T-helper 2 cell (primary cell): ENCODE data around the gene PDE6A.
"Not testable (repeated sequence)": the region's sequence is repeated elsewhere in the genome, so short reads cannot be mapped to it uniquely, and the experiment has no call there.

Experiments
- DNase-seq, 5 experiments: peaks; one replicate each; pipeline versions ENCODE4 v3.0.0 to v3.0.0-alpha.2; 2012 to 2022

The PDE6A gene

GRCh38 chr5:149951138-149951749 lies 6.7 kb upstream of the PDE6A start:
- DNase-seq = no peak

DNA sequence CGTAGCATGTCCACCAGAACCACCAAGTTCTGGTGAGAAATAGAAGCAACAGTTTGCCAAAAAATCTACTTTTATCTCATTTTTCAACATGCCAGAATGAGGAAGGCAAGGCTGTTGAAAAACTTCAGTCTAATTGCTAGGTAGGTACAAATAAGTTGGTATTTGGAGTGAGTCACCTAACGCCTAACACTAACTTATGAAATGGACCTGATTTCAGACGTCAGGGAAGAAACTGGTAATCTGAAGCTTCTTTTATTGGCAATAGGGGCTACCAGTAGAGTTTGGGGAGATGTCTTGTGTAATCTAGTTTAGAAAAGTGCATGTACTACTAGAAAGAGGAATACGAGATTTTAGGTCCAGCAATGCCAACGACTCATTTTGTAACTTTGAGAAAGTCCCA lies 4.4 kb upstream of the PDE6A start:
- DNase-seq = no peak

GRCh38 chr5:149946118-149946517 lies 1.5 kb upstream of the PDE6A start:
- DNase-seq = no peak

DNA sequence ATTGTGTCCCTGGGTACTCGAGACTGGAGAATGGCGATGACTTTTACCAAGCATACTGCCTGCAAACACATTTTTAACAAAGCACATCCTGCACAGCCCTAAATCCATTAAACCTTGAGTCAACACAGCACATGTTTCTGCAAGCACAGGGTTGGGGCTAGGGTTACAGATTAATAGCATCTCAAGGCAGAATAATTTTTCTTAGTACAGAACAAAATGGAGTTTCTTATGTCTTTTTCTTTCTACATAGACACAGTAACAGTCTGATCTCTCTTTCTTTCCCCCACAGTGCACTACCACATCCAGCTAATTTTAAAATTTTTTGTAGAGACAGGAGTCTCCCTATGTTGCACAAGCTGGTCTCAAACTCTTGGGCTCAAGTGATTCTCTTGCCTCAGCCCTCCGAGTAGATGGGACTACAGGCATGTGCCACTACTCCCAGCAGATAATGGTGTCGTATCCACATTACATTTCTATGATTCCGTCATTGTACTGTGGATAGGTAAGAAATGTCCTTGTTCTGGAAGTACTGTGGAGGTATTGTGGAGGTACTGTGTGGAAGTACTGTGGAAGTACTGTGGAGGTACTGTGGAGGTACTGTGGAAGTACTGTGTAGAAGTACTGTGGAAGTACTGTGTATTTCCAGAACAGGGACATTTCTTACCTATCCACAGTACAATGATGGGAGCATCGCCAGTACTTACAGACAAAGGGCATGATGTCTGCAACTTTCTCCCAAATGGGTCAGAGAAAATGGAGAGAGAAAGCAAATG lies 1.2 kb downstream of the PDE6A start:
- DNase-seq = not testable (repeated sequence)

DNA sequence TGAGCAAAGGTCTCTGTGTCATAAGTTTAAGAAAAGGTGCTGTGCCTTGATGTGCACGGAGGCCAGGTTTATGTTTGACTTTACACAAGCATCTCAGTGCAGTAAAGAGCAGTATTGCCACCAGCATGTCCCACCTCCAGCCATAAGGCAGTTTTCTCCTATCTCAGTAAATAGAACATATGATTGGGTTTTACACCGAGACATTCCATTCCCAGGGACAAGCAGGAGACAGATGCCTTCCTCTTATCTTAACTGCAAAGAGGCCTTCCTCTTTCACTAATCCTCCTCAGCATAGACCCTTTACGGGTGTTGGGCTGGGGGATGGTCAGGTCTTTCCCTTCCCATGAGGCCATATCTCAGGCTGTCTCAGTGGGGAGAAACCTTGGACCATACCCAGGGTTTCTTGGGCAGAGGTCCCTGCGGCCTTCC lies 1.8 kb downstream of the PDE6A start:
- DNase-seq = not testable (repeated sequence)

DNA sequence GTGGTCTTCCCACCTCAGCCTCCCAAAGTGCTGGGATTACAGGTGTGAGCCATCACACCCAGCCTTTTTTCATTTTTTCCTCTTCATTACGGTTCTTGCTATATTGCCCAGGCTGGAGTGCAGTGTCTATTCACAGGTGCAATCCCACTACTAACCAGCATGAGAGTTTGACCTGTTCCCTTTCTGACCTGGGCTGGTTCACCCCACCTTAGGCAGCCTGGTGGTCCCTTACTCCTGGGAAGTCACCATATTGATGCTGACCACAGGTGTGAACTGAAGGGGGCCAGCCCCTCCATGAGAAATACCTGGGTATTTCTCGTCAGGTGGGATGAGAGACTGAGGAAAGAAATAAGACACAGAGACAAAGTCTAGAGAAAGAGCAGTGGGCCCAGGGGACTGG lies 2.4 kb downstream of the PDE6A start:
- no peak for DNase-seq

DNA sequence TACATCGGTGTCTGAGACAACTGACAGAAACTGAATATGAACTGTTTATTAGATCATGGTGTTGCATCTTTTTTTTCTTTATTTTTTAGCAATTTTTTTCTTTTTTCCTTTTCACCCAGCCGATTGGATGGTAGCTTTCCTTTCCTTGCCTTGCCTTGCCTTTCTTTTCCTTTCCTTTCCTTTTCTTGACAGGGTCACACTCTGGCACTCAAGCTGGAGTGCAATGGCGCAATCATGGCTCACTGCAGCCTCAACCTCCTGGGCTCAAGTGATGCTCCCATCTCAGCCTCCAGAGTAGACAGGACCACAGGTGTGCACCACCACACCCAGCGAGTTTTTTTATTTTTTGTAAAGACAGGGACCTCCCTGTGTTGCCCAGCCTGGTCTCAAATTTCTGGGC lies 2.8 kb downstream of the PDE6A start:
- DNase-seq = no peak

GRCh38 chr5:149940941-149941644 lies 3.5 kb downstream of the PDE6A start:
- DNase-seq = no peak

DNA sequence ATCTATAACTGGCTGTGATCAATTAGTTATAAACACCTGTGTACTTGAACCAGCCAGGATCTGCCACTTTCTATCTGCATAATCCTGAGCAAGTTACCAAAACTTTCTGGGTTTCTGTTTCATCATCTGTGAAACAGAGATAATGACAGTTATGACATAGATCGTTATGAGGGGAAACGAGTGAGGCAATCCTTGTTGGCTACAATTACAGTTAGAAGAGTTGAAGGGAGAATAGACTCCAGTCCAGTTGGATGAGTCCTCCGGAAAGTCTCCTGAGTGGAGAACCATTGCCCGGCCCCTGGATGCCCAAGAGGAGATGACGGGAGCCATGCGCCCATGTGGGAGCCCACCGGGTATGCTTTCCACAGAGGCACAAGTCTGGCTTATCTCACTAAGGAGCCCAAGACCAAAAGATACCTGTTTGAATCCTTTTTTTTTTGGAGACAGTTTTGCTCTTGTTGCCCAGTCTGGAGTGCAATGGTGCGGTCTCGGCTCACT lies 4.5 kb downstream of the PDE6A start:
- peak in 1 of 5 experiments; percentile 34 for DNase-seq

- DNase-seq = no peak
These were observed 5.0 kb downstream of the PDE6A start for GRCh38 chr5:149939546-149939945.

GRCh38 chr5:149938791-149939358 lies 5.7 kb downstream of the PDE6A start:
- DNase-seq = no peak

DNA sequence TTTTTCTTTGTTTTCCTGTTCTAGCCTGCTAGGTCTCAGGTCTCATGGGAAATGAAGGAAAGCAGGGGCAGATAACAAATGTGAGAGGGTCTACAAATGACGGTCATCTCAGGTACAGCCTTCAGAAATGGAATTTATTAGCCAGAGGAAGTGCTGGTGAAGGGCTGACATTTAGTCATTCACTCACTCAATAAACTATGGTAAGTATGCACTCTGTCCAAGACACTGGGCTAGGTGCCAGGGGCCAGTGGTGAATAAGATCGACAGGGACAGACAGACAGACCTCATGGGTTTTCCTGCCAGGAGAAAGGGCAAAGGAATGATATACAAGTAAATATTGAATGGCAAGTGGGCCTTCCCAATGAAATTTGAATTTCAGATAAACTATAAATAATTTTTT lies 6.3 kb downstream of the PDE6A start:
- no peak for DNase-seq

GRCh38 chr5:149937610-149938009 lies 7.0 kb downstream of the PDE6A start:
- no peak for DNase-seq

DNA sequence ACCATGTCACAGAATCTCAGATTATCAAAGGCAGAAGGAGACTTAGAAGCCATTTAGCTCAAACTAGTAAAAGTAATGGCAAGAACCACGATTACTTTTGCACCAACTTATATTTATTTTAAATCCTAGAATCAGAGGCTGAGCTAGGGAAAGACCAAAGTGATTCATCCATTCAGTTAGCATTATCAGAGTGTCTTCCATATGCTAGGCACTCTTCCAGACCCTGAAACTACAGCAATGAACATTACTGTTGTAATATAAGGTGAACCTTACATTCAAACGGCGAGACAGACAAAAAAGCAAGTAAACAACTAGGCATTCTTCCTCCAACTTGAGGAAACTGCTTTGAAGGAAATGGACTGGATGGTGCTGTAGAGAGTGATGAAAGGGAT lies 7.9 kb downstream of the PDE6A start:
- no peak for DNase-seq

GRCh38 chr5:149936044-149936699 lies 8.4 kb downstream of the PDE6A start:
- no peak for DNase-seq

DNA sequence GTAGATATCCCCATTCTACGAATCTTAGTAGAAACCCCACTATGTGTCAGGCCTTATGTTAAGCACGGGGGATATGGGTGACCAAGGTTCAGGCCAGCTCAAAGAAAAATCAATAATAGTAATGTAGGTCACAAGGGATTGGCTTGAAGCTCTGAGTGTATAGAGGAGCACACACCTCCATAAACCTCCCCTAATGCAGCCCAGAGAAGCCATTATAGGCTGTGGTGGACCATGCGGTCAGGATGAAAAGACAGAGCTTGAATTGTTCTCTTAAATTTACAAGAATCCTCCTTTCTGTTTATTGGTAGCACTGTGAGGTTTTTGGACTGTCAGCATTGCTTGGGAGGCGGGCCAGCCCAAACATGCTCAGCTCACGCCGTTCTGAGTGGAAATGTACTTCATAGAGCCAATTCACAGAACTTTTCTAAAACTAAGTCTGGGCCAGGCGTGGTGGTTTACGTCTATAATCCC lies 9.1 kb downstream of the PDE6A start:
- no peak for DNase-seq

DNA sequence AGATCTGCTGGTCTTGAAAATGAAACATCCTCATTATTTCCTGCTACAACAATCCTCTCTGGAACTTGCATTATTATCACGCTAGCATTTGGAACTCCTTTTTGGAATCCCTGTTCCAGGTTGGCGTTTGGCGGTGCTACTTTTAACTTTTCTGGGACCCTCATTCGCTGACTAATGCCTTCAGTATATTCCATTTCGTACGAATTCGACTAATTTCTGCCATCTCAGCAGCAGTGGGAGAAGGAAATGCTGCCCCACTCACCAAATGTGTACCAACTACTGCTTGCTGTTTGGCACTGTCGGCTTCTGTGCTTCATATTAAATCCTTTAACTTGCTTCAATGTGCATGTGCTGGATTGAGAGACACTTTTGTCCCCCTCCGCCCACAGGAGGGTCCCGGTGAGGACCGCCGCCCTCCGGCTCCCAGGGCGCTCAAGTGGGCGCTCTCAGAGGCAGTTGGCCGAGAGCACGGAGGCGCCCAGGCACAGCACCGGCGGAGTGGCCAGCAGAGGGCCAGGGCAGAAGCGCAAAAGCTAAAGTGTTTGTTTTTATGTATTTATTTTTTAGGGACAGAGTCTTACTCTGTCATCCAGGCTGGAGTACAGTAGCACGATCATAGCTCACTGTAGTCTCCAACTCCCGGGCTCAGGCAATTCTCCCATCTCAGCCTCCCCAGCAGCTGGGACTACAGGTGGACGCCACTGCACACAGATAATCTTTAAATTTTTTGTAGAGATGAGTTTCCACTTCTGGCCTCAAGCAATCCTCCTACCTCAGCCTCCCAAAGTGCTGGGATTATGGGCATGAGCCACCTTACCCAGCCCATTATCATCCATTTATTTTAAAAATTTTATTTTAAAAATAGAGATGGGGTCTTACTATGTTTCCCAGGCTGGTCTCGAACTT lies 11.9 kb downstream of the PDE6A start:
- DNase-seq = no peak

DNA sequence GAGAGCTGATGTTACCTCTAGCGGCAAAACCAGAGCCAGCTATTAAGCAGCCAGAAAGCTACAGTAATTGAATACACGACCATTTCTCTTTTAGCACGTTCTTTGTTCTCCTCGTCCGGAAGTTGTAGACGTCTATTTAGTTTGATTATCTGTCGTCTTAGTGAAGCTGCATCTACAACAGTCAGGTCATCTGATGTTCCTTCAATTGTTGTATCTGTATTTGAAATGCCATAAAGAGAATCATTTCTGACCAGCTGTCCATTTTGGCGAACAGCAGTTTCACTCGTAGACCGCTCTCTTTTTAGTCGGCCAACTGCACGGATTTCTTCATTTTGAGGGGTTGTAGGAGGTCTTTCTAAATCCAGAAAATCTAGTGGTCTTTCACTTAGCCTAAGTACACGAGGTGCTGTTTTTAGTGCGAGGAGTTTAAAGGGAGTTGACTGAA lies 12.6 kb downstream of the PDE6A start:
- no peak for DNase-seq

- no peak for DNase-seq
These were observed 13.6 kb downstream of the PDE6A start for GRCh38 chr5:149930749-149931574.

- DNase-seq = no peak
These were observed 14.4 kb downstream of the PDE6A start for GRCh38 chr5:149930043-149930748.
